Trophoblast cell (in vitro differentiated cells and primary cell): ENCODE data around the gene ZNF124.
"Not testable (repeated sequence)": the region's sequence is repeated elsewhere in the genome, so short reads cannot be mapped to it uniquely, and the experiment has no call there.

Experiments used
- DNase-seq, 2 donors: peaks; one replicate each; pipeline ENCODE4 v3.0.0-alpha.2; 2016
- H2AFZ ChIP-seq: 2 replicates; pipeline ENCODE4 v1.6.1; 2013; ENCODE audit warnings: low read length, moderate library complexity, mild to moderate bottlenecking; ENCODE audit not compliant: insufficient read depth, poor library complexity
- H2AK5ac ChIP-seq: 2 replicates; pipeline ENCODE4 v1.6.1; 2013; ENCODE audit warnings: mild to moderate bottlenecking, low read length
- H2BK120ac ChIP-seq: 2 replicates; pipeline ENCODE4 v1.6.1; 2013; ENCODE audit warnings: low read length, mild to moderate bottlenecking, moderate library complexity; ENCODE audit not compliant: insufficient read depth, poor library complexity
- H2BK12ac ChIP-seq: 2 replicates; pipeline ENCODE4 v1.6.1; 2013; ENCODE audit warnings: mild to moderate bottlenecking, low read length, moderate library complexity
- H2BK5ac ChIP-seq: 2 replicates; pipeline ENCODE4 v1.6.1; 2013; ENCODE audit warnings: low read length, low read depth, moderate library complexity, mild to moderate bottlenecking; ENCODE audit not compliant: poor library complexity
- H3K14ac ChIP-seq: 2 replicates; pipeline ENCODE4 v1.6.1; 2013; ENCODE audit warnings: mild to moderate bottlenecking, low read length
- H3K18ac ChIP-seq: 2 replicates; pipeline ENCODE4 v1.6.1; 2013; ENCODE audit warnings: mild to moderate bottlenecking, low read length
- H3K23ac ChIP-seq: 2 replicates; pipeline ENCODE4 v1.6.1; 2013; ENCODE audit warnings: low read length
- H3K27ac ChIP-seq: 2 replicates; pipeline ENCODE4 v1.5.1; 2013; ENCODE audit warnings: low read depth, mild to moderate bottlenecking, inconsistent platforms, low read length, moderate library complexity
- H3K27me3 ChIP-seq: 2 replicates; pipeline ENCODE4 v1.6.1; 2013; ENCODE audit warnings: inconsistent platforms, mild to moderate bottlenecking, low read length, moderate library complexity; ENCODE audit not compliant: insufficient read depth
- H3K36me3 ChIP-seq, 2 experiments: 1 replicate in 1 of 2; 2 replicates in 1 of 2; pipeline ENCODE4 v1.6.1; 2013; ENCODE audit warnings: low read length in 2 of 2, mild to moderate bottlenecking in 2 of 2, moderate library complexity in 1 of 2; ENCODE audit not compliant: insufficient read depth in 2 of 2, control insufficient read depth in 1 of 2
- H3K4ac ChIP-seq: 2 replicates; pipeline ENCODE4 v1.6.1; 2013; ENCODE audit warnings: low read depth, mild to moderate bottlenecking, low read length, moderate library complexity
- H3K4me1 ChIP-seq, 2 experiments: 1 replicate in 1 of 2; 2 replicates in 1 of 2; pipeline ENCODE4 v1.6.1; 2013; ENCODE audit warnings: low read length in 2 of 2, mild to moderate bottlenecking in 2 of 2, moderate library complexity in 1 of 2; ENCODE audit not compliant: insufficient read depth in 2 of 2, control insufficient read depth in 1 of 2
- H3K4me2 ChIP-seq: 2 replicates; pipeline ENCODE4 v1.6.1; 2013; ENCODE audit warnings: inconsistent platforms, mild to moderate bottlenecking, low read length, moderate library complexity
- H3K4me3 ChIP-seq: 2 replicates; pipeline ENCODE4 v1.5.1; 2013; ENCODE audit warnings: mild to moderate bottlenecking, low read depth, low read length, inconsistent platforms
- H3K79me1 ChIP-seq: one replicate; pipeline ENCODE4 v1.6.1; 2013; ENCODE audit warnings: low read length
- H3K79me2 ChIP-seq: 2 replicates; pipeline ENCODE4 v1.6.1; 2013; ENCODE audit warnings: low read length, mild to moderate bottlenecking; ENCODE audit not compliant: control insufficient read depth, insufficient read depth, poor library complexity
- H3K9ac ChIP-seq: 2 replicates; pipeline ENCODE4 v1.6.1; 2013; ENCODE audit warnings: mild to moderate bottlenecking, low read length
- H3K9me3 ChIP-seq: 2 replicates; pipeline ENCODE4 v1.6.1; 2013; ENCODE audit warnings: low read depth, mild to moderate bottlenecking, control low read depth, inconsistent platforms, low read length; ENCODE audit not compliant: insufficient read depth
- H4K12ac ChIP-seq: 2 replicates; pipeline ENCODE4 v1.6.1; 2013; ENCODE audit warnings: low read depth, mild to moderate bottlenecking, low read length, moderate library complexity
- H4K8ac ChIP-seq: 2 replicates; pipeline ENCODE4 v1.6.1; 2013; ENCODE audit warnings: low read depth, mild to moderate bottlenecking, low read length, moderate library complexity
- H4K91ac ChIP-seq: one replicate; pipeline ENCODE4 v1.6.1; 2013; ENCODE audit warnings: low read depth, mild to moderate bottlenecking, low read length, moderate library complexity
- WGBS: extraction: QIAGEN DNeasy Blood & Tissue Kit; methylation state at CpG from one replicate; pipeline ENCODE4 v1.1.7; 2013; ENCODE audit warnings: missing lambda C conversion rate; ENCODE audit not compliant: insufficient read length, insufficient coverage; ENCODE audit errors: extremely low coverage; 5-methylcytosine and 5-hydroxymethylcytosine counted together

The ZNF124 gene

DNA sequence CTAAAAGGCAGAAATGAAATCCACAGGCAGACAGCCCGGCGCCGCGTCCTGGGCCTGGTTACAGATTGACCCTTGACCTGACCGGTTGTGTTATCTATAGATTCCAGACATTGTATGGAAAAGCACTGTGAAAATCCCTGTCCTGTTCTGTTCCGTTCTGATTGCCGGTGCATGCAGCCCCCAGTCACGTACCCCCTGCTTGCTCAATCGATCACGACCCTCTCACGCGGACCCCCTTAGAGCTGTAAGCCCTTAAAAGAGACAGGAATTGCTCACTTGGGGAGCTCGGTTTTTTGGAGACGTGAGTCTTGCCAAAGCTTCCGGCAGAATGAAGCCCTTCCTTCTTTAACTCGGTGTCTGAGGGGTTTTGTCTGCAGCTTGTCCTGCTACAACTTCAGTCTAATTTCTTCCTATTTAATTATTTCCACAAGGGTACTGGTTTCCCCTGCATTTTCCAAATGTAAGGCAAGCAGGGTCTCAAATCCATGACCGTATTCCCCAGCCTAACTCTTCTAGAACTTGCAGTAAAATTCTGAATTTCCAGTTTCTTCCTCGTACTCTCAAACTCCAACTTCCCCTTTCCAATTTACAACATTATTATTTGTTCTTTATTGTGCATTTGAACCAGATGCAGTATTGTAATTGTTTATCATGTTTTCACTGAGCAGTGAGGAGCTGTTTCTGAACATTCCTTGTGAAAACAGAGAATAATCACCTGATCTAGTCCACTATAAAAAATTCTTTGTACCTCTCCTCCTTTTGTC lies 44.1 kb downstream of the ZNF124 start:
- H2AK5ac ChIP-seq, H3K23ac ChIP-seq, H4K8ac ChIP-seq, H2AFZ ChIP-seq, H3K27me3 ChIP-seq, H3K4me1 ChIP-seq, H4K12ac ChIP-seq, H3K9ac ChIP-seq, H3K4me3 ChIP-seq, H2BK12ac ChIP-seq, DNase-seq, H4K91ac ChIP-seq, H3K79me2 ChIP-seq, H3K18ac ChIP-seq, H3K79me1 ChIP-seq, H3K14ac ChIP-seq: not testable (repeated sequence)
- peak overlapping the region; percentile 33 for H2BK120ac ChIP-seq
- H3K36me3 ChIP-seq = peaks cover 17 to 21% of the 10 kb centered on the region in 2 experiments
- peaks cover 11% of the 10 kb centered on the region for H3K9me3 ChIP-seq
- peak overlapping the region; percentile 31 for H2BK5ac ChIP-seq
- 100% methylated on average over 1 of the region's 18 CpGs for WGBS
- peak overlapping the region; percentile 72 for H3K4me2 ChIP-seq
- peak overlapping the region; percentile 75 for H3K4ac ChIP-seq
- H3K27ac ChIP-seq = peak overlapping the region; percentile 17

DNA sequence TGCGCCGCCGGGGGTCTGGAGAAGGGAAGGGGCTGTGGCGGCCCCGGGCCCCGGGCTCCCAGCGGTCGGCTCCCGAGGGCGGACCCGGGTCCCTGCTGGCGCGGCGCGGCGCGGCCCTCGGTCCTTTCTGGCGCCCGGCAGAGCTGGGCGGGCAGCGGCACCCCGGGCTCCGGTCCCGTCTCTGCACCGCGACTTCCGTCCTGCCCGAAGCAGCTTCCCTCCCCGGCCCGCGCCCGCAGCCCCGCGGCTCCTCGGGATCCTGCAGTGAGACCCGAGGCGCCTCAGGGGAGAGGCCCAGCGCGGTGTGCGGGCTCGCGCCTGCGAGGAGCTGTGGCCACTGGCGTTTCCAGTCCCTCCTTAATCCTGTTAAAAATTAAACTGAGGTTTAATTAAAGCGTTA lies 45.2 kb downstream of the ZNF124 start:
- H3K27ac ChIP-seq, H3K14ac ChIP-seq, H3K9ac ChIP-seq, H4K12ac ChIP-seq, H3K79me1 ChIP-seq, H3K4ac ChIP-seq, H4K91ac ChIP-seq, H2AFZ ChIP-seq, H3K18ac ChIP-seq, H3K27me3 ChIP-seq, H3K4me2 ChIP-seq, H3K4me3 ChIP-seq, DNase-seq, H2BK5ac ChIP-seq, H3K79me2 ChIP-seq, H2BK120ac ChIP-seq, H4K8ac ChIP-seq, H2BK12ac ChIP-seq, H2AK5ac ChIP-seq, H3K4me1 ChIP-seq, H3K23ac ChIP-seq, H3K9me3 ChIP-seq: not testable (repeated sequence)
- peaks cover 13 to 17% of the 10 kb centered on the region in 2 experiments for H3K36me3 ChIP-seq
- WGBS = no CpG with 5 or more reads among the region's 46 CpGs

DNA sequence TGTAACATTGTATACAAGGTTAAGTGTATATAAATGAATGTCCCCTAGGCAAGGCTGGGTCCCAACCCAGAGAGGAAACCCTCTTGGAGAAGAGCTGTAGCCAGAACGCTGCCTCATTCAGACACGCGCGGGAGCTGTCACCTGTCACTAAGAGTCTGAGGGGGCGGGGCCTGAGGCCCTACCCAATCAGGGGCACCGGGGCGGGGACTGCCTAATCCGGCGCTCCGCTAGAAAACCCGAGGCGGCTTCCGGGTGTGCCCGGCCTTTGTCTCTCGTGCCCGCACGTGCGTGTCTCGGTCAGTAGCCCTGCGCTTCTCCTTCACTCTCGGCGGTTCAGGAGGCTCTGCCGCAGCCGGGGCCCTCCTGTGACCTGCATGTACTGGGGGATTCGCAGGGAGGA lies 45.7 kb downstream of the ZNF124 start:
- H3K23ac ChIP-seq, H3K79me2 ChIP-seq, H3K79me1 ChIP-seq, DNase-seq, H4K91ac ChIP-seq, H3K4me1 ChIP-seq, H3K9me3 ChIP-seq, H2AK5ac ChIP-seq, H2BK5ac ChIP-seq, H3K18ac ChIP-seq, H3K9ac ChIP-seq, H3K27ac ChIP-seq, H3K4ac ChIP-seq, H3K4me2 ChIP-seq, H2BK120ac ChIP-seq, H3K4me3 ChIP-seq, H4K12ac ChIP-seq, H3K14ac ChIP-seq, H4K8ac ChIP-seq, H3K27me3 ChIP-seq, H2BK12ac ChIP-seq, H2AFZ ChIP-seq: not testable (repeated sequence)
- peaks cover 8 to 12% of the 10 kb centered on the region in 2 experiments for H3K36me3 ChIP-seq
- no CpG with 5 or more reads among the region's 25 CpGs for WGBS

DNA sequence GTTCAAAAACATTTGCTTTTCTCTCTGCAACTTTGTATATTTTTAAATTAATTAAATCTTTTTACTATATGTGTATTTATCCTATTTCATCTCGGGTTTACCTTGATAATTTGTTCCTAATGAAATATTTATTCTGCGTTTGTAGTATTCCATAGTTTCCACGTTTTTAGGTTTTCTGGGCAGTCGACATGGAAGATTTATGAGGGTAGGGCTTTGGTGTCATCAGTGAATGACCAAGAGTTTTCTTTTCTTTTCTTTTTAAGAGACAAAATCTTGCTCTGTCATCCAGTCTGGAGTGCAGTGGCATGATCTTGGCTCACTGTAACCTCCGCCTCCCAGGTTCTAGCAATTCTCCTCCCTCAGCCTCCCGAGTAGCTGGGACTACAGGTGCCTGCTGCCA lies 50.4 kb downstream of the ZNF124 start:
- H3K9me3 ChIP-seq = peaks cover 2% of the 10 kb centered on the region
- H2AK5ac ChIP-seq = no peak overlapping the region
- H3K18ac ChIP-seq = no peak overlapping the region
- no peak overlapping the region for H3K4me2 ChIP-seq
- no peaks in the 10 kb centered on the region for H3K4me1 ChIP-seq
- H3K9ac ChIP-seq = no peak overlapping the region
- no peak overlapping the region for H2AFZ ChIP-seq
- no peak for DNase-seq
- H3K4ac ChIP-seq = no peak overlapping the region
- no peak overlapping the region for H4K91ac ChIP-seq
- no peak overlapping the region for H4K8ac ChIP-seq
- no peak overlapping the region for H3K14ac ChIP-seq
- H3K4me3 ChIP-seq = no peak overlapping the region
- H3K27me3 ChIP-seq = no peaks in the 10 kb centered on the region
- no CpG with 5 or more reads among the region's 6 CpGs for WGBS
- peaks cover 2 to 3% of the 10 kb centered on the region in 2 experiments for H3K36me3 ChIP-seq
- H2BK120ac ChIP-seq = no peak overlapping the region
- no peak overlapping the region for H2BK12ac ChIP-seq
- no peak overlapping the region for H4K12ac ChIP-seq
- H3K79me2 ChIP-seq = no peaks in the 10 kb centered on the region
- H3K79me1 ChIP-seq = no peaks in the 10 kb centered on the region
- no peak overlapping the region for H3K23ac ChIP-seq
- H3K27ac ChIP-seq = no peak overlapping the region
- H2BK5ac ChIP-seq = no peak overlapping the region
